Activated naive CD4-positive, alpha-beta T cell treated with anti-CD3 and anti-CD28 coated beads, Interleukin-2, amount 50 U/mL, for 16 hours (primary cell): Measurements from ENCODE around the gene DNM3.

Experiments used
- DNase-seq: peaks from one replicate; pipeline ENCODE4 v3.0.0-alpha.2; 2020

Gene DNM3

DNA sequence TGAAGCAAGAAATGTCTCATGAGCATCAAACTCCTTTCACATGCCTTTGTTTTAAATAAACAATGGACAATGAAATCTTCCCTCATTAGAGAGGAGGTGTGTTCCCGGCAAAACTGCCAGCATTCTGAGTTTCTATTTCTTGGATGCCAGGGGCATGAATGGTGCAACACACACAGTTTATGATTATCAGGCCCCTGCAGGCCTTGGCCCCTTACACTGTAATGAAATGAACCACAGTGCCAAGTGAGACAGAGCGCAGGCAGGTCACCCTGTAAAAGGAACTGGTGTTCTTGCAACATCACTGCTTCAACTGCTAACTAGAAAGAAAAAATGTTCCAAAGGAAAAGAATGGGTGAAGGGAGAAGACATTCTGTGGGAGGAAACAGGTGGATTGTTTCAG is 606.3 kb downstream of the DNM3 start:
- DNase-seq, result no peak

DNA sequence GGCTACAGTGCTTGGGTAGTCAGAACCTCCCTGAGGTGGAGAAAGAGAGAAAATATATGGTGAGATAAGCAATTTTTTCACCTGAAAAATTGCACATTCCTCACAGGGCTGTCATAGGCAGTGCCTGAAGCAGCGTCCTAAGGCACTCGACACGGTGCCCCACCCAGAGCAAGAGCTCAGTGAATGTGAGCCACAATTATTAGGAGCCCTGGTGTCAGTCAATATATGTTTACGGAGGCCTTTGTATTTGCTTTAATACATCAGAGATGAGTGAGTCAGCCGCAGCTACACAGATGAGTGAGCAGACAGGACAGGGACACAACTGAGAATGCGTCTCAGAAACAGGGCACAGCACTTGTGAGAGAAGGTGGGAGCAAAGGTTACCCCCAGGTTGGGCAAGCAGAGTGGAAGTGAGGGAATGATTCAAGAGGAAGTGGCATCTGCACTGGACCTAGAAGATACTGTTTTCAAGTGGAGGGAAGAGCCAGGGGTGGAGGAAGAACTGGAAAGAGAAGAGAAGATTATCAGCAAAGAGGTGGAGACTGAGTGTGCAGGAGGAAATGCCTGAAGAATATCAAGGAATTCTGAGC is 607.8 kb downstream of the DNM3 start:
- DNase-seq, result no peak

DNA sequence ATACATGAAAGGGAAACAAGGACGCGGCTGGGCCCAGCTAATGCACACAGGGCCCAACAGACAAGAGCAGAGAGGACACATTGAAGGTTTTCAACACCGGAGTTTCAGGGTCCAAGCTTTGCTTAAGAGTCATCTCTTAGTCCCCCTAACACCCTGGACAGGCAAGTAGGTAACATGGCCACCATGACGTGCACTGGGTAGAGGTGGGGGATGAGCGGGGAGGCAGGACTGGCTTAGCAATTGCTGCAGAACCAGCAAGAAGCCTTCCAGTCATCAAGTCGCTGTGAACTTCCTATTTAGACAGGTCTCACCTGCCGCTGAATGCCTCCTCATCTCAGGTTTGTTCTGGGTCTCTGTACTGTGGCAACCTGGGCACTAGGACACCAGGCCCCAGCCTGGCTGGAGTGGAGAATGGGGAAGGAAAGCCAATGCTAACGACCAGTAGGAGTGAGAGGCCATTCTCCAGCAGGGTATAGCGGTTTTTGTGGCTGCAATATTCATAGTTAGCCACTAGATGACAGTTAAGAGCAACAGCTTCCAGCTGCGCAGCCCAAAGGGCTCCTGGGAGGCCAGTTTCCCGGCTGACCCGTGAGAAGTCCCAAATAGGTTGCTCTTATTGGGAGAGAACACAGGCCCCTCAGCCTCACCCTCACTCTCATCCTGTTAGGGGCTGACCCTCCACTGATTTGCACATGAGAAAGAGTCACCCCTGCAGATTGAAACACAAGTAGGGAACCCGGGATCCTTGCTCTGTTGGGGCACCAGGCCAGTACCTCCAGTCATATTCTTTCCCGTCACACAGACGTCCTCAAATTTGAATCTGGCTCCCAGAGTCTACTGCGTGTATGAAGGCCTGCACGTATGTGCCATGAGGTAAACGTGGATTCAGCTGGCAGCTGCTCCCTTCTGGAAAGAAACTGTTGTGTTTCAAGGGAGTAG is 608.6 kb downstream of the DNM3 start:
- DNase-seq, result no peak

DNA sequence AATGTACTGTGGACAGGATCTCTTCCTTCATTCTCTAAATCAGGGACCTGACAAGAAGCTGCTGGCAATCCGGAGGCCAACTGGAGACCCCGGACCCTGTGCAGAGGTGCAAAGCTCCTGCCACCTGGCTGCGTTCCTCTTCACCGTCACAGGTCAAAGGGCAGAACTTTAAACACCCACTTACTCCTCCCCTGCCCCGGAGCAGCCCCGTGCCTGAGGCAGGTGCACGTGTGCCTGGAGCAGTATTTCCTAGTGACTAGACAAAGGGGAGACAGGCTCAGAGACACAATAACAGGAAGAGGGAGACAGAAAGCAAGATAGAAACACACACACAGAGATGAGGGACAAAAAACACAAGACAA is 609.2 kb downstream of the DNM3 start:
- no peak for DNase-seq

DNA sequence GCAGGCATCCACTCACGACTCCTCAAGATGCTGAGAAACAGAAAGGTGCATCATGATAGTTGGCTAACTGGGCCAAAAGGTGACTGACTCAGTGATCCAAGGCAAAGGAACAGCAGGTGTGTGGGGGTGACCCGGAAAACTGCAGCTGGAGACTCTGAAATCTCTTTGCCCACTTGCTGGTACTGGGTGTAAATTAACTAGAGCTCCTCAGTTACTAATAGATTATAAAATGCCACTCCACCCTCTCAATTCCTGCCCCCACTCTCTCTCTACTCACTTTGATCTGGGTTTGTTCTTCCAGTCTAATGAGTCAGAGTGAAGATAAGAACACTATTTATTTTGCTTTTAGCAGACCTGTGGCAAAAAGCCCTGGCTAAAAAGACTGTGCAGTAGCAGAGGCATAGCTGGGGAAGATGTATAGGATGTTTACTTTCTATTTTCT is 609.7 kb downstream of the DNM3 start:
- no peak for DNase-seq

DNA sequence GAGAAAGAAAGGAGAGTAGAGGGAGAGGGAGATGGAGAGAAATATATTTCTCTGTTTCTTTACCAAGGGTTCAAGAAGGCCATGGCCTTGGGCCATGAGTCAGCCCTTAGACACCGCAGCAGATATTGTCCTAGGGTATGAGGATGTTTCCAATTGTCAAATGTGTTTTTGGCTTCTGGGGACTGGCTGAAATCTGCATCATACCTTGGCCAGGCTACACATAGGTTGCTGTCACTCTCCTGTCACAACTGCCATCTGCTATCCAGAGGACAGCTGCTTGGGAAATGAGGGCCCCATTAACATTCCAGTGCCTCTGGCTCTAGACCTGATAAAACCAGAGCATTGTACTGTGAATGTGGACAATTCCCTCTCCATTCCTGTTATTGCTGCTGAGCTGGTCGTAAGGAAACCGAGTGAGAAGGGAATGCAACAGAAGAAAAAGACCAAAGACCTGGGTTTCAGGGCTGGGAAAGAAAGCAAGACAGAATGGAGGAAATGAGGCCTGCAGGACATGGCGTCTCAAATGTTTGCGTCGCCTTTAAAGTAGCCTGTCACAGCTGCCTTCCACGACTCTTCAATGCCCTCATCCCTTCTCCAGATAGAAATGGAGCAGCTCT is 611.3 kb downstream of the DNM3 start:
- DNase-seq, result no peak

DNA sequence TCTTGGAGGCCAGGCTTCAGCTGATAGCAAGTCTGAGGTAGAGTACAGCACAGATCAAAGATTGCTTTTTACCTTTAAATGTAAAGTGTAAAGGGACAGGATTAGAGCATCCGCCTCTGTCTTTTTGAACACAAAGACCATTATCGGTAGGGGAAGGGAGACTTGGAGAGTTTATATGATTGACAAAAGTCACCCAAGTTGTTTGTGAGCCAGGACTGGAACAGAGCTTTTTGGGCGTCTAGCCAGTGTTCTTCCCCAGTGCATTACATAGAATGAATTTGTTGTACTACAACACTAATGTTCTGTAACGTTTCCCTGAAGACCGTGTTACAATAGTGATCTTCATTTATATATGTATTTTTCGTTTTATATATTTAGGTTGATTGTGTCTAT is 611.9 kb downstream of the DNM3 start:
- DNase-seq, result no peak

DNA sequence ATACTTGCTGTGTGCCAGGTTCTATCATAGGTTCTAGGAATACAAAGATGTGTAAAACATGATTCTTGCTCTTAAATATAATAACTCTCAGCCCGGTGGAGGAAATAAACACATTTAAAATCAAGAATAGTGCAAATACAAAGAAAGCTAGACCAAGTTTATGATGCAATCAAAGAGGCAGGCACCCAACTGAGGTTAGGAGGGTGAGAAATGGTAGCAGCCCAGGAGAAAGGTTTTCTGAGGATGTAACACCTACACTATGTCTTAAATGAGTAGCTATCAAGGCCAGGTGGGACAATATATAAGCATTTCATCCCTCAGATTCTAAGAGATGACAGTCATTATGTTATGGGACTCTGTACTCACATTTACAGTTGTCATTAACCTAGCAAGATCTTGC is 612.3 kb downstream of the DNM3 start:
- DNase-seq, result no peak

DNA sequence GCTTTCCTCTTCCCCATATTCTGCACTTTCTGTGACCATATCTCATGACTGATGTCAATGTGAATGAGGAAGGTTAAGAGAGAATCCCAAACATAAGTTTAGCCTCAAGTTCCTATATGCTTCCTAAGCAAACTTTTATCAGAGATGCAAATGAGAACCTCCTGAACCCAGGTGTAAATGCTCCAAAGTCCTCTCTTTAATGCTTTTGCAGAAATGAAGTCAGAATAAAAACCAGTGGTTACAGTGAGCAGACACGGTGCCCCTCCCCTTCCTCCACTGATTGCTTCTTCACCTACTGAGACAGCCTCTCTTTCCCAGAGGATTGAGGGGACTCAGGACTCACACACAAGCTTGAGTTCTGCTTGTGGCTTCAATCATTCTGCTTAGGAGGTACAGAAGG is 614.2 kb downstream of the DNM3 start:
- no peak for DNase-seq

DNA sequence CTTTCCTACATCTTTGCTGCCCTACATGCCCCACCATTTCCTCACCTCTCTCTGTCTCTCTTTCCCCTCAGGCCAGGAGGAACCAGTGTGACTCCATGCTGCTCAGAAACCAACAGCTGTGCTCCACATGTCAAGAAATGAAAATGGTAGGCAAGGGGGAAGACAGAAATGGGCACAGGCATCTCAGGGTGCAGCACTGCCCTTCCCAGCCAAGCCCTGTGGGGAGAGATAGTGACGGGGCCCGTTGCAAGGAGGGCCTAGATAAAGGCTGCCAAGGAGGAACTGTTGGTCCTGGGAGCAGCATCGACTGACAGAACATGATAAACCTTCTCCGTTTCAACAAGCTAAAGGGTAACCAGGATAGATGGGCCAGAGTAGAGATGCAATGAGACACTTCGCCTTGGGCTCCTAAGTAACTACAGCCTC is 615.1 kb downstream of the DNM3 start:
- no peak for DNase-seq

DNA sequence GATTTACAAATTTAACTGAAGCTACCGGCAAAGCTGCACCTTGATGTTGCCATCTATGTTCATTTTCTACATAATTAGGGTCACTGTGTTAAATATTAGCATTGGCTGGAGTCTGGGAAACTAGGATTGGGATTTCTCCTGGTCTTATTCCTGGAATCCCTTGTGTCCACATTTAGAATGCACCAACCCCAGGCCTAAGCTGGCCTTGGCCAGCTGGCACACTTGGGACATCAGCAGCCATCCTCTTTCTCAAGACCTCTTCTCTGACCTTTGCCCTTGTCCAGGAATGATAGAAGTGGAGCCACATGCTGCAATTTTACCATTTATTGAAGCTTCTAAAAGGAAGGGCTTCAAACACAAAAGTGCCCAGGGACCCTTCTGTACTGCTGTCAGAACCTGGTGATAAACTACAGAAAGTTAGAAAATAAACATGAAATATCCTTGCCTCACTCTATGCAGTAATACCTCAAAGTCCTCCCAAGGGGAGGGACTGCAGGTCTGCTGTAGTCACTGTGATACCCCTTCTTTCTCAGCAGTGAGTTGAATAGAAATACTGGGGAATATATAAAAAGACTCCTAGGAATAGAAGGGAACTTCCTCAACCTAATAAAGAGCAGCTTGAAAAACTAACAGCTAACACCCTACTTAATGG is 616.3 kb downstream of the DNM3 start:
- DNase-seq, result no peak

DNA sequence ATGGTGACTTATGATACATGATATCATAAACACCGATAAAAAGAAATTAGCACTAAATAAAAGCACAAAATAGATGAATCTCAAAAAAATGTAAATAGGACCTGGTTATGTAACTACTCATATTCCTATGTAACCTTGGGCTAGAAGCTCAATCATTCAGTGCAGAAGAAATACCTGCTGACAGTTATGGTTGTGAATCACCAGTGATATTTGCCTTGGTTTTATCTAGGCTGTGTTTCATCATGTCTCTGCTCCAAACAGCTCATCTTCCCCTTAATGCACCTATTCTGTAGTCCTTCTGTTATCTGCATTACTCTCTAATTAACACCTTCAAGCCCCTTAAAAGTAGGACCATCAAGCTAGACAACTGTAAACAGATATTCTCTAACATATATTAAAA is 618.9 kb downstream of the DNM3 start:
- DNase-seq, result no peak

DNA sequence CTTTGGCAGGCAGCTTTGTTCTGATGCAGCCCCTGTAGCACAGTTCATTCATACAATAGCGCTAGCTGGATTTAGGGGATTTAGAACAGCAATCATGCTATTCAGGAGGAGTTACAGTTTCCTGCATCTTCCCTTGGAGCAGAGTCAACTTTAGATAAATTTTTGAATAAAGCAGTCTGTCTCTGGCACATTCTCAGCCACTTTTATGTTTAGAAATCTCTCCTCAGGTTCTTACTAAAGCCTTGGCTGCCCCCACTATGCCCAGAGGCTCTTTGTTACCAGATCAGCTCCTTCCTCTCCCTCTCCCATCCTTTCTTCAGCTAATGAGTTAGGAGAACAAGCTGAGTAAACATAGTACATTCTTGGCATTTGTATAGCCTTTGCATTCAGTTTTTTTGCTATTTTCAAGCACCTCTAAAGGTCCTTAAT is 619.6 kb downstream of the DNM3 start:
- no peak for DNase-seq
